K562 (cell line): ENCODE results near the gene RPL19. TPM values are rescaled to one million over a fixed set of nuclear protein-coding genes. Genes with fewer than 3 reads are reported as not detected.

Experiments
- ATF3 ChIP-seq, 2 experiments: fragments of 450-650 bp in 1 of 2; sonication (generic) in 1 of 2; formaldehyde crosslinking in 1 of 2; IDR thresholded peaks in 1 of 2; conservative IDR thresholded peaks in 1 of 2; 2 replicates each; pipeline versions ENCODE4 v1.6.1 to v1.8.1; 2016 to 2023; ENCODE audit warnings: mild to moderate bottlenecking in 2 of 2, moderate library complexity in 2 of 2, inconsistent platforms in 1 of 2, missing genetic modification reagents in 1 of 2
- BCL6 ChIP-seq: fragments of 250-450 bp; sonication (Bioruptor Pico); IDR thresholded peaks from 2 replicates; pipeline ENCODE4 v1.4.0; 2020
- BCLAF1 ChIP-seq, 2 experiments: fragments of 450-650 bp in 1 of 2; IDR thresholded peaks; 2 replicates each; pipeline ENCODE4 v1.6.1; 2011 to 2017; ENCODE audit warnings: low read depth in 2 of 2, antibody characterized with exemption in 1 of 2, borderline replicate concordance in 1 of 2, low read length in 1 of 2, mild to moderate bottlenecking in 1 of 2, mixed read lengths in 1 of 2; ENCODE audit not compliant: control insufficient read depth in 1 of 2
- BHLHE40 ChIP-seq: IDR thresholded peaks from 2 replicates; pipeline ENCODE4 v1.6.1; 2011; ENCODE audit warnings: low read length, improper control_type of control experiment
- DNMT1 ChIP-seq: fragments of 450-650 bp; IDR thresholded peaks from 2 replicates; pipeline ENCODE4 v1.6.1; 2016; ENCODE audit warnings: antibody characterized with exemption, mild to moderate bottlenecking
- GATAD2B ChIP-seq: fragments of 450-650 bp; IDR thresholded peaks from 2 replicates; pipeline ENCODE4 v1.6.1; 2017; ENCODE audit warnings: mild to moderate bottlenecking, borderline replicate concordance
- IFI16 ChIP-seq: fragments of 250-450 bp; sonication (Bioruptor Pico); IDR thresholded peaks from 2 replicates; pipeline ENCODE4 v2.1.2; 2022; ENCODE audit warnings: mild to moderate bottlenecking, inconsistent platforms
- KLF10 ChIP-seq: fragments of 250-450 bp; sonication (Bioruptor Pico); IDR thresholded peaks from 2 replicates; pipeline ENCODE4 v1.6.1; 2021; ENCODE audit warnings: matching md5 sums
- MAFF ChIP-seq: IDR thresholded peaks from 2 replicates; pipeline ENCODE4 v1.6.1; 2012; ENCODE audit warnings: low read length, improper control_type of control experiment
- MEF2A ChIP-seq: IDR thresholded peaks from 2 replicates; pipeline ENCODE4 v1.6.1; 2011; ENCODE audit warnings: low read depth, mild to moderate bottlenecking, low read length, moderate library complexity; ENCODE audit not compliant: control insufficient read depth
- NONO ChIP-seq, 2 experiments: fragments of 200-400 bp in 1 of 2; fragments of 450-650 bp in 1 of 2; formaldehyde crosslinking in 1 of 2; IDR thresholded peaks; 2 replicates each; pipeline ENCODE4 v1.6.1; 2017; ENCODE audit warnings: low read depth in 2 of 2, mild to moderate bottlenecking in 2 of 2, moderate library complexity in 2 of 2, low read length in 1 of 2
- PHF8 ChIP-seq: fragments of 200-600 bp; sonication (generic); IDR thresholded peaks from 2 replicates; pipeline ENCODE4 v1.6.1; 2012; ENCODE audit warnings: mixed run types, mild to moderate bottlenecking, inconsistent platforms, low read length, moderate library complexity, borderline replicate concordance
- PML ChIP-seq: IDR thresholded peaks from 2 replicates; pipeline ENCODE4 v1.6.1; 2012; ENCODE audit warnings: low read length, inconsistent platforms
- SMARCA5 ChIP-seq: fragments of 450-650 bp; IDR thresholded peaks from 2 replicates; pipeline ENCODE4 v1.6.1; 2016
- ZNF79 ChIP-seq: fragments of 250-450 bp; sonication (Bioruptor Pico); IDR thresholded peaks from 2 replicates; pipeline ENCODE4 v1.4.0; 2020; ENCODE audit warnings: low read depth, mild to moderate bottlenecking, moderate library complexity
- ZZZ3 ChIP-seq: fragments of 450-650 bp; IDR thresholded peaks from 2 replicates; pipeline ENCODE4 v1.6.1; 2016; ENCODE audit warnings: antibody characterized with exemption, mild to moderate bottlenecking, moderate library complexity
- polyA plus RNA-seq, 8 experiments: library from polyadenylated mRNA; depleted of rRNA in 4 of 8; stranded (reverse) in 5 of 8; unstranded in 3 of 8; fragments of >200 nt; fragmentation: Nextera tagmentation in 2 of 8; fragmentation: Illumina TruSeq in 1 of 8; extraction: Ambion mirVana in 2 of 8; extraction: Trizol in 1 of 8; gene quantifications; 2 replicates each; pipeline versions ENCODE4 v1.2.1 to v1.2.3, GENCODE V29; 2011 to 2014; ENCODE audit warnings: inconsistent platforms in 1 of 8, missing spikeins in 1 of 8
- total RNA-seq, 7 experiments: library from RNA; depleted of rRNA in 6 of 7; stranded (reverse); fragments of >200 nt in 6 of 7; fragmentation: Illumina TruSeq in 2 of 7; extraction: Trizol in 2 of 7; gene quantifications; 2 replicates each; pipeline versions ENCODE4 v1.2.1 to v1.2.3, GENCODE V29; 2011 to 2021; ENCODE audit warnings: low replicate concordance in 1 of 7
- TF ChIP-seq, protein P1 (sequence below): fragments of 450-650 bp; IDR thresholded peaks from 2 replicates; pipeline ENCODE4 v1.7.1; 2018; ENCODE audit warnings: mild to moderate bottlenecking, low read depth; ENCODE audit not compliant: partially characterized antibody
- TF ChIP-seq, protein P2 (sequence below), 3 experiments: IDR thresholded peaks in 2 of 3; conservative IDR thresholded peaks in 1 of 3; 2 replicates each; pipeline ENCODE4 v1.5.1; 2011 to 2012; ENCODE audit warnings: low read length in 3 of 3, mild to moderate bottlenecking in 3 of 3, control low read depth in 2 of 3, improper control_type of control experiment in 1 of 3, inconsistent platforms in 1 of 3, low read depth in 1 of 3, mixed read lengths in 1 of 3, moderate library complexity in 1 of 3; ENCODE audit not compliant: insufficient read depth in 2 of 3

RPL19 gene
- total and polyA plus RNA-seq, 9 of the 15 experiments (the other 6 are each of a cell fraction or from before 2014, with no cell fraction given) = 2,263 to 4,614 (median 3,727) TPM

- no peak for TF ChIP-seq DNMT1
- TF ChIP-seq BHLHE40 = peak; percentile 94
- TF ChIP-seq NONO (IDR thresholded peaks at IDR 0.05; ENCODE audit: low read depth in 2 of 2, low read length in 1 of 2) = peak in 1 of 2 experiments; percentile 99; a peak in 2 of 4 replicates
- no peak for TF ChIP-seq GATAD2B
- TF ChIP-seq, protein P1, sequence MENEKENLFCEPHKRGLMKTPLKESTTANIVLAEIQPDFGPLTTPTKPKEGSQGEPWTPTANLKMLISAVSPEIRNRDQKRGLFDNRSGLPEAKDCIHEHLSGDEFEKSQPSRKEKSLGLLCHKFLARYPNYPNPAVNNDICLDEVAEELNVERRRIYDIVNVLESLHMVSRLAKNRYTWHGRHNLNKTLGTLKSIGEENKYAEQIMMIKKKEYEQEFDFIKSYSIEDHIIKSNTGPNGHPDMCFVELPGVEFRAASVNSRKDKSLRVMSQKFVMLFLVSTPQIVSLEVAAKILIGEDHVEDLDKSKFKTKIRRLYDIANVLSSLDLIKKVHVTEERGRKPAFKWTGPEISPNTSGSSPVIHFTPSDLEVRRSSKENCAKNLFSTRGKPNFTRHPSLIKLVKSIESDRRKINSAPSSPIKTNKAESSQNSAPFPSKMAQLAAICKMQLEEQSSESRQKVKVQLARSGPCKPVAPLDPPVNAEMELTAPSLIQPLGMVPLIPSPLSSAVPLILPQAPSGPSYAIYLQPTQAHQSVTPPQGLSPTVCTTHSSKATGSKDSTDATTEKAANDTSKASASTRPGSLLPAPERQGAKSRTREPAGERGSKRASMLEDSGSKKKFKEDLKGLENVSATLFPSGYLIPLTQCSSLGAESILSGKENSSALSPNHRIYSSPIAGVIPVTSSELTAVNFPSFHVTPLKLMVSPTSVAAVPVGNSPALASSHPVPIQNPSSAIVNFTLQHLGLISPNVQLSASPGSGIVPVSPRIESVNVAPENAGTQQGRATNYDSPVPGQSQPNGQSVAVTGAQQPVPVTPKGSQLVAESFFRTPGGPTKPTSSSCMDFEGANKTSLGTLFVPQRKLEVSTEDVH = no peak
- TF ChIP-seq BCLAF1 (IDR thresholded peaks at IDR 0.05; ENCODE audit: borderline replicate concordance in 1 of 2, control insufficient read depth in 1 of 2, low read depth in 2 of 2, low read length in 1 of 2) = peak in 1 of 2 experiments; percentile 97; a peak in 2 of 4 replicates
- TF ChIP-seq MAFF = peak; percentile 87
- peak; percentile 96 for TF ChIP-seq PHF8
- TF ChIP-seq ZNF79 (CRISPR knock-in tag) = no peak
- TF ChIP-seq, protein P2, sequence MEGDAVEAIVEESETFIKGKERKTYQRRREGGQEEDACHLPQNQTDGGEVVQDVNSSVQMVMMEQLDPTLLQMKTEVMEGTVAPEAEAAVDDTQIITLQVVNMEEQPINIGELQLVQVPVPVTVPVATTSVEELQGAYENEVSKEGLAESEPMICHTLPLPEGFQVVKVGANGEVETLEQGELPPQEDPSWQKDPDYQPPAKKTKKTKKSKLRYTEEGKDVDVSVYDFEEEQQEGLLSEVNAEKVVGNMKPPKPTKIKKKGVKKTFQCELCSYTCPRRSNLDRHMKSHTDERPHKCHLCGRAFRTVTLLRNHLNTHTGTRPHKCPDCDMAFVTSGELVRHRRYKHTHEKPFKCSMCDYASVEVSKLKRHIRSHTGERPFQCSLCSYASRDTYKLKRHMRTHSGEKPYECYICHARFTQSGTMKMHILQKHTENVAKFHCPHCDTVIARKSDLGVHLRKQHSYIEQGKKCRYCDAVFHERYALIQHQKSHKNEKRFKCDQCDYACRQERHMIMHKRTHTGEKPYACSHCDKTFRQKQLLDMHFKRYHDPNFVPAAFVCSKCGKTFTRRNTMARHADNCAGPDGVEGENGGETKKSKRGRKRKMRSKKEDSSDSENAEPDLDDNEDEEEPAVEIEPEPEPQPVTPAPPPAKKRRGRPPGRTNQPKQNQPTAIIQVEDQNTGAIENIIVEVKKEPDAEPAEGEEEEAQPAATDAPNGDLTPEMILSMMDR (IDR thresholded peaks at IDR 0.05 in 2 of 3, conservative IDR thresholded peaks at IDR 0.05 in 1 of 3; ENCODE audit: insufficient read depth in 2 of 3, low read depth in 1 of 3, low read length in 3 of 3) = no peak; a peak in 1 of 6 replicates
- TF ChIP-seq KLF10 = 0 out of 2 replicates have a peak, but pooled peaks have one; percentile 46
- no peak for TF ChIP-seq IFI16 (CRISPR knock-in tag)
- peak; percentile 82 for TF ChIP-seq PML
- TF ChIP-seq BCL6 (CRISPR knock-in tag) = no peak
- no peak for TF ChIP-seq MEF2A
- no peak for TF ChIP-seq ZZZ3
- peak; percentile 44; the same call in 1 of the 2 replicates for TF ChIP-seq ATF3 (IDR thresholded peaks at IDR 0.05)
- TF ChIP-seq ATF3 (CRISPR knock-in tag; conservative IDR thresholded peaks at IDR 0.05) = no peak
- TF ChIP-seq SMARCA5 = no peak
Measured at GRCh38 chr17:39200070-39200879, at the start of gene RPL19 (continued).
